Measurements from ENCODE around the gene VNN1. TPM values are rescaled to one million over a fixed set of nuclear protein-coding genes. Genes with fewer than 3 reads are reported as not detected.

VNN1 gene
- total and polyA plus RNA-seq, 7 donors: 0.83 to 3.2 (median 2.5) TPM; not detected in 1

GRCh38 chr6:132634796-132635195 lies 79.1 kb downstream of the VNN1 start:
- Histone ChIP-seq H3K36me3 (no peaks in the 10 kb centered on the region), H3K4me1 (no peaks in the 10 kb centered on the region), H3K27me3 (no peaks in the 10 kb centered on the region), H3K4me3 (no peak overlapping the region), H3K27ac (no peak overlapping the region), H3K9me3 (no peaks in the 10 kb centered on the region)
- TF ChIP-seq POLR2AphosphoS5 (IDR thresholded peaks at IDR 0.05) (no peak), EP300 (IDR thresholded peaks at IDR 0.05) (no peak), POLR2A (IDR thresholded peaks at IDR 0.05) (no peak), CTCF (IDR thresholded peaks at IDR 0.05) (no peak)
- intact Hi-C loops (cut with DNase I): no loop called here
- DNase-seq: no peak
- WGBS, 2 donors: 74 to 81% methylated on average over 4 of the region's 4 CpGs

- no peak for DNase-seq
- intact Hi-C loops (cut with DNase I): no loop called here
- Histone ChIP-seq H3K9me3 (no peaks in the 10 kb centered on the region), H3K4me3 (no peak overlapping the region), H3K36me3 (no peaks in the 10 kb centered on the region), H3K27ac (no peak overlapping the region), H3K27me3 (no peaks in the 10 kb centered on the region), H3K4me1 (no peaks in the 10 kb centered on the region)
- WGBS, 2 donors: 89% methylated on average over 2 of the region's 2 CpGs
- TF ChIP-seq CTCF (IDR thresholded peaks at IDR 0.05) (no peak), POLR2A (IDR thresholded peaks at IDR 0.05) (no peak)
Observed at GRCh38 chr6:132633362-132633761, 80.5 kb downstream of the VNN1 start.

Other genes with a start within 250 kb of the VNN1 start
- 10 to 100 TPM; 44.6 to 72.5 (median 55.1) TPM for gene STX7, start 200.9 kb downstream of the VNN1 start, total RNA-seq
- 10 to 100 TPM; 27.1 to 35.8 (median 28.8) TPM for gene STX7, start 200.9 kb downstream of the VNN1 start, polyA plus RNA-seq
- not detected for gene TAAR9, start 175.8 kb downstream of the VNN1 start, total RNA-seq
- not detected for gene TAAR9, start 175.8 kb downstream of the VNN1 start, polyA plus RNA-seq
- gene TAAR8, start 161.4 kb downstream of the VNN1 start, total RNA-seq: not detected
- gene TAAR8, start 161.4 kb downstream of the VNN1 start, polyA plus RNA-seq: not detected
- gene TAAR6, start 143.7 kb downstream of the VNN1 start, total RNA-seq: not detected
- gene TAAR6, start 143.7 kb downstream of the VNN1 start, polyA plus RNA-seq: not detected
- not detected for gene TAAR5, start 124.3 kb downstream of the VNN1 start, total RNA-seq
- gene TAAR5, start 124.3 kb downstream of the VNN1 start, polyA plus RNA-seq: under 1 TPM in 1 of 3 donors, not detected in 2; 0.60 TPM
- gene TAAR2, start 89.8 kb downstream of the VNN1 start, total RNA-seq: not detected
- gene TAAR2, start 89.8 kb downstream of the VNN1 start, polyA plus RNA-seq: not detected
- not detected for gene TAAR1, start 54.9 kb downstream of the VNN1 start, total RNA-seq
- gene TAAR1, start 54.9 kb downstream of the VNN1 start, polyA plus RNA-seq: not detected
- 1 to 10 TPM in 3 of 4 donors, under 1 TPM in 1; 0.81 to 5.4 (median 3.1) TPM for gene VNN2, start 43.8 kb upstream of the VNN1 start, total RNA-seq
- gene VNN2, start 43.8 kb upstream of the VNN1 start, polyA plus RNA-seq: 1 to 10 TPM; 3.6 to 5.5 (median 3.9) TPM
- gene SLC18B1, start 84.6 kb upstream of the VNN1 start, total RNA-seq: 1 to 10 TPM; 5.6 to 9.1 (median 7.9) TPM
- gene SLC18B1, start 84.6 kb upstream of the VNN1 start, polyA plus RNA-seq: 1 to 10 TPM; 3.0 to 8.7 (median 4.4) TPM
- gene RPS12, start 100.5 kb upstream of the VNN1 start, total RNA-seq: 1,000 to 10,000 TPM; 1,300 to 3,522 (median 2,686) TPM
- gene RPS12, start 100.5 kb upstream of the VNN1 start, polyA plus RNA-seq: 1,000 to 10,000 TPM; 3,038 to 5,166 (median 3,700) TPM